ENCODE data around the gene NRF1.

NRF1 gene

GRCh38 chr7:129772646-129773280 is 161.2 kb downstream of the NRF1 start:
- DNase-seq: no peak

GRCh38 chr7:129773328-129773731 is 161.8 kb downstream of the NRF1 start:
- DNase-seq: peak; percentile 49

GRCh38 chr7:129773871-129774270 is 162.4 kb downstream of the NRF1 start:
- peak; percentile 54 for DNase-seq

DNA sequence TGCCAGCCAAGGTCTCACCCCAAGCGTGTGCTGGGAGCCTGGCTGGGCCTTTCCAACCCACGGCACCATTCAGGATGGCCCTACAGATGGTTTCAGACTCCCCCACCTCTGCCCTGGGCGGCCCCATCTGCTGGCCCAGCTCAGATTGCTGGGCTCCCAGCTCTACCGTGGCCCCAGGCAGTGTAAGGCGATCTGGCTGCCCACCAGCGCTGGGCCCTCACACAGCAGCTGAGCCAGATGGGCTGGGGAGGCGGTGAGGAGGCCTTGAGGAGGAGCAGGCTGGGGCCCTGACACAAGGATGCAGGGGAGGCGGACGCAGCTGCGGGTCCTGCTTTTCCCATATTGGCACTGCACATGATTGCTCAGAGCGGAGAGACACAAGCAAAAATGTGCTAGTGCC is 162.8 kb downstream of the NRF1 start:
- DNase-seq: peak; percentile 91

GRCh38 chr7:129774871-129775694 is 163.6 kb downstream of the NRF1 start:
- DNase-seq: no peak

DNA sequence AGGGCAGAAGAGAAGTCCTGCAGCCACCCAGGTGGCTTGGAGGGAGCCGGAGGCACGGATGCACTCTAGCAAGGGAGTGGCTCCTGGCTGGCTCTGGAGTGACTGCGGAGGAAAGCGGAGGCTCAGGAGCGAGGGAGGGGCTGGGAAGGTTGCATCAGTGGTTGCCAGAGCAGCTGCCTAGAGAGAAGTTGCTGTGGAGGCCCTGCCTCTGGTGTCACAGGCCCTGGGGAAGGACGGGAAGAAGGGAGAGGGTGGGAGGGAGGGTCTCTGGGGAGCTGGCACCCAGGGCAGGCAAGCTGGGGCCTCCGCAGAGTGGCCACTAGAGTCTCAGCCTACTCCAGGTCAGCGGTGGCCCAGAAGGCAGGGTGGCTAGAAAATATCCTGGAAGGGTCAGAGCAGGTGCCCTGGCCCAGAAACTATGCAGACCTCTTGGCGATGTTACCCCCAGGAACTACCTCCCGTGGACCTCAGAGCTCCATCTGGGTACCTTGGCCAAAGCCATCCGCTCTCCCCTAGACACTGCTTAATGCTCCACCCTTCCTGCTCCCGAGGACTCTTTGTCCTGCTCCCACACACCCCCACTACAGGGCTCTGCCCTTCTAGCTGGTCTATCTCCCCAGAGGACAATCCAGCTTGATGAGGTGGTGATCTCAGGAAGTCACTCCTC is 164.3 kb downstream of the NRF1 start:
- DNase-seq: no peak

GRCh38 chr7:129776362-129776722 is 164.8 kb downstream of the NRF1 start:
- DNase-seq: no peak

DNA sequence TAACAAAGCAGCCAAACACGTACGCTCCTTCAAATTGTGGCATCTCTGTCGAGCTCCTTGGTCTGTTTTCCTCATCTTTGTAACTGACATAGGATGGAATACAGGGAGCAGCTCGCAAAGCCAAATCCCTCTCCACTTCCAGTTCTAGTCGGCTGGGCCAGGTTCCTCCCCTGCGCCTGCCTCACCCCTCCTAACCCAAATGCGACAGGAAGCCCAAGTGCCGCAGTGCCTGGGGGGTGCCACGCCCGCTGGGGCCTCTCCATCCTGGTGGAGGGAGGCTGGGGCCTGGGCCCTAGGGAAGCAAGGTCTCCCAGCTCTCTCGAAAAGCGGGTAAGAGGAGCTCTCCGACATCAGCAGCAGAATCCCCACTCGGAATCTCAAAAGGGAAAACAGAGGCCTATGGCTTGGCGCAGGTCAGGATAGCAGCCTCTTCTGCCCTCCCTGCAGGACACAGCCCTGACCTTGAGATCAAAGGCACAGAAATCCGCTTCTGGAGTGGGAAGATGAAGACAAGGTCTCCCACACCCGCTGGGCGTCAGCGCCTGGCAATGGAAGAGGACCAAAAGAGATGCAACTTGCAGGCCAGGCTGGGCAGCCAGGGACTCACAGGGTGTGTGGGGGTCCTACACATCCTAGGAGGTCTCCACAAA is 165.8 kb downstream of the NRF1 start:
- DNase-seq: no peak

DNA sequence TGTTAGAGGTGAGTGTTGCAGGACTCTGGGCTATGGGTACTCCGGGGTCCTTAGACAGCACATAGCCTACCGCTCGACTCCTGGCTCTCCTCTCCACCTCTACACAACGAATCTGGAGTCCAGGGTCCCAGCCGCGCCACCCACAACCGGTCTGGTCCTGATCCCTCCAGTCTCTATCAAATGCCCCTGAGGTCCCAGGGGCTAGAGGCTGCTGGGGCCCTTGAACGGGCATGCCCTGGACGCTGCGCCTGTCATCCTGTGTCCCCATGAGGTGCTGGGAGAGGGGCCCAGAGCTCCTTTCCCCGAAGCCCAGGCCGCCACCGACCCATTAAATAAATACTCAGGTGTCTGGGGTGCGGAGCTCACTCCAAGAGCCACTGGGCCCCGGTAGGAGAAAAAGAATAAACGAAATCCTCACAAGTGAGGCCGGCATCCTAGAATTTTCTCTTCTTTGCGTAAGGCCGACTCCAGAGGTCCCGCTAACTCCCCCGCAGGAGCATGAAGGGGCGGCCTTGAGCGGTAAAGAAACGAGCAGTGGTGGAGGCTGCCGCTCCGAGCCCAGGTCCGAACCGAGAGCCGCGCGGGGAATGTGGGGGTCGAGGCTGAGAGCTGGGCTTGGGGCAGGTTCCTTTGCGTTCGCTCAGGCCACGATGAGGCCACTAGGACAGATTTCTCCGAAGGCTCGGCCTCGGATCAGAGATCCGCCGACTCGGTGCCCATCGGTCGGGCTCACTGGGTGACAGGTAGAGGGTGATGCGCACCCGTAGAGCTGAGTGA is 166.7 kb downstream of the NRF1 start:
- DNase-seq: no peak

DNA sequence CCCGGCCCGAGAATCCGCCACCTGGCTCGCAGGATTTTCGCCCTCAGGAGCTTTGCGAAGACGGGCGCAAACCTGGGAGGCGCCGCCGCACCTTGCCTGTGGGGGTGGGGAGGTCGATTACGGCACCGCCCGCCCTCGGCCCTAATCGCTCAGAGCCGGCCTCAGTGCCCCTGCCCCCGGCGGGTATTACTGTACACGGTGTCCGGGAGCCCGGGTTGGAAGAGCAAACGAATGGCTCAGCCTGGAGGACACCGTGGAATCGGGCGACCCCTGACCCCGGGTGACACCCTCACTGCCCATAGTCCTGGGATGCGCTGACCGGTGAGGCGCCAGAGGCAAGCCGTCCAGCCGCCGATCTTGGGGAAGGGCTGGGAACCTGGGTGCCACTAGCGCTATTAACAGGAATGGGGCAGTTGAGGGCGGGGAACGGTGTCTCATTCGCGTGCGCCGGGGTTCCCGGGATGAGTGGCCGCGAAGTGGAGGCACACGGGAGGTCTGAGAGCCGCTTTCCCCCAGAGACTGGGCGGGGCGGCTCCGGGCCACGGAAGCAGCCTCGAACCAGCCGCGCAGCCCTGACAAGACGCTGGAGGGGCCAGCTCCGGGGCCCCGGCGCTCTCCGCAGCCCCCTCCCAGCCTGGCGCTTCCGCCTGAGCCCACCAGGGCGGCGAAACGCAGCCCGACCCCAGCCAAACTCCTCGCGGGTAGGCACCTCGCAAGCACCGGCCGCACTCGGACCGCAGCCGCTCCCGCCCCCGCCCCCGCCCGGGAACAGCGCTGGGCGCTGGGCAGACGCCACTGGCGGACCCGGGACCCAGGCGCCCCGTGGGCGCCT is 167.5 kb downstream of the NRF1 start:
- peak; percentile 65 for DNase-seq

DNA sequence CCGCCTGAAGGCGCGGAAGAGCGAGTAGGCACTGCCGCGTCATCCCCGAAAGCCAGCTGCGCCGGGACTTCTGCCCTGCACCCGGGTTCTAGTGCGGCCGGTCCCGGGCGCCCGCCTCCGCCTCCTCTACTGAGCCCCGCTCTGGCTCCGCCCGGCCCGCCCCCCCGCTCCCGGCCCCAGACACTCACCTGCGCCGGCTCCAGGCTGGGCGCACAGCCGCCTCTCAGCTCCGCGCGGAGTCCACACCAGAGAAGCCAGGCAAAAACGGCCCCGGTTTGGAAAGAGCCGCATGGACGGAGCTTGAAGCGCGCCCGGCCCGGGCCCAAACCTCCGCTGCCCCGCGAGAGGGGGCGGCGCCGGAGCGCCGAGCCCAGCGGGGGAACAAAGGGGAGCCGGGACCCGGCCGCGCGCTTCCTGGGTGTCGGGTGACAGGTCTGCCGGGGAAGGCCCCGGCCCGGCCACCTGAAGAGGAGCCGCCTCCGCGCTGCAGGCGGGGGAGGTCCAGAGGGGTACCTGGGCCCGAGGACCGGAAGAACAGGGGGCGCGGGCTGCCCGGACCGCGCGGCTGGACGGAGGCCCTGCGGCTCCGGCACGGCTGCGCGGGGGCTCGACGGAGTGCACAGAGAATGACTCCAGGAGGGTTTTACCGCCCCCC is 168.2 kb downstream of the NRF1 start:
- peak; percentile 86 for DNase-seq

- DNase-seq: peak; percentile 98
Measured at GRCh38 chr7:129780257-129780973, 168.9 kb downstream of the NRF1 start.

DNA sequence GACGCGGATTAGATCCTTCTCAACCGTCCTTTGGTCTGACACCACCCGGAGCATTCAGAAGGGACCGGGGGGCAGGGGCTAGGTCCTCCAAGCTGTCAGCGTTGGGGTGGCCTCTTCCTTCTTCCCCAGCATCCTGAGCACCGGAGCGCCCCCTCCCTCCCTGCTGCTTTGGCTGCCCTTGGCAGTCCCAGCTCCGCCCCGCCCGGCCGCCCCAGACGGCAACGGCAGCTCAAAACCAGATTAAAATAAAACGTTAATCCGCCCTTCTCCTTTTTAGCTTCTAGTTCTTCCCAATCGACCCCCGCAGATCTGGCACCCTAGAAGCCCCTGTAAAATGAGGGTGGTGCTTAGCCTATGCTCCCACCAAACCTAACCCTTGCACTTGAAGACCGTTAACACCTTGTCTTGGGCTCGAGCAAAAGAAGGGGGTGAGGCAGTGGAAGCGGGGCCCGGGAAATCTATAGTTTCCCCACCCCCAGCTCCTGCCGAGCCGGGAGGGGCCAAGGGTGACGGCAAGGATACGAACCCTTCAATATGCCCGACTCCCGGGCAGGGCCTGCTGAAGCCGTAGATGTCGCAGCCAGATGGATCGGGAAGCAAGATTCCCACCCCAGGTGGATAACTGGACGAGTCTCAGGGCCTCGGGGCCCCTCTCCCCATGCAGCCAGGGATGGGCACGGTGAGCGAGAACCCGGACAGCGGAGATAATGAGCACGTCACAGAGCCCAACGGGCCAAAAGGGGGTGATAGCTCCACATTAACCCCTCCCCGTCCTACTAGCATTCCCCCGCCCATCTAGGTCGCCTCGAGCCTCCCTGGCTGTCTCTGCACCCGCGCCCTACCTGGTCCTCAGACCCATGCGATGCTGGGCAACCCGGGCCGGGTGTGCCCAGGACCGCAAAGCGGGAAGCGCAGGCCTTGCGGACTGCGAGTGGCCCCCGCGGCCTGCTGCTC is 169.7 kb downstream of the NRF1 start:
- DNase-seq: peak; percentile 80

- DNase-seq: peak; percentile 77
Measured at GRCh38 chr7:129781928-129782817, 170.7 kb downstream of the NRF1 start.

DNA sequence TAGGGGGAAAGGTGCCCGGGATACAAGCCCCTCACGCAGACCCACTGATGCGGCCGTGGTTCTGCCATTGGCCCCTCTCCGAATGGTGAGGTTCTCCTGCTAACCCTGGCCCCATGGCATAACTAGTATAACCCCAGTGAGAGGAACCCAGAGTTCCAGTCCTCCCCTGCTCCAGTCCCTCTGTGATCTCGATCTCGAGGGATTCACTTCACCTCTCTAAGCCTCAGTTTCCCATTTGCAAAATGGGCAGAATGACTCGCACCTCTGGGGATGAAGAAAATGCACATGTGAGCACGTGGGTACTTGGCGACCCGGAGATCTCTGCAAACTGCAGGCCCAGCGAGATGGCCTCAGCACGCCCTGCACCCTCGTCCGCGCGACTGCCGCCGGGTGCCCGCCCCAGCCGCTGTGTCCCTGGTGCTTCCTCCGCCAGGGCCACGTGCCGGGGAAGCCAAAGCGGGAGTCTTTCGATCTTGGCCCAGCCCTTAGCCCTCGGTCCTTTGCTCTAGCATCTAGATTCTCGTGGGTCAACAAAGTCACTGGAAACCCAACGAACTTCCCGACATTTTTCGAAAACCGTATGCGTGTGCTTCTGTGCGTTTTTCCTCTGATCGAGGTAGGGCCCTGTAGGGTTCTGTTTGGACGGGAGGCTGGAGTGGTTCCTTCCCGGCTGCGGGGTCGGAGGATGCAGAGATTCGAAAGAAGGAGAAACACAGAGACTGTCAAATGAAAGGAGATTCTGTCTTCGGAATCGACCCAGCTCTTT is 171.5 kb downstream of the NRF1 start:
- no peak for DNase-seq

DNA sequence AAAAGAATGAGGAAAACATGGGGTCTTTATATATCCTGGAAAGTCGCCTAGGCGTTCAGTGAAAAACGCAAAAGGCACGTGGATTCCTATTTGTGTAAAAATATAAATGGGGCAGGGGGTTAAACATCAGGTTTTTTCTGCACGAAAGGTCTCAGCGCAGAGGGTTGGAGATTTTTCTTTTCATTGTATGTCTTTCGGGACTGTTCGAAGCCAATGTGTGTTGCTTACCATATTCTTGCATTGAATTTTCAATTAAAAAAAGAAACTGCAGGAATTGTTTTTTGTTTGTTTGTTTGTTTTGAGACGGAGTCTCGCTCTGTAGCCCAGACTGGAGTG is 172.0 kb downstream of the NRF1 start:
- no peak for DNase-seq

- no peak for DNase-seq
Measured at GRCh38 chr7:129784437-129784782, 172.9 kb downstream of the NRF1 start.
